Esophagus squamous epithelium (tissue), 4 donors: ENCODE data around the gene TOMT.

ENCODE experiments used
- CTCF ChIP-seq, 6 experiments: fragments of 450-650 bp in 4 of 6; fragments of 200-600 bp in 2 of 6; sonication (generic) in 2 of 6; IDR thresholded peaks; one replicate each; pipeline ENCODE4 v1.5.1; 2016 to 2019; ENCODE audit warnings: antibody characterized with exemption in 6 of 6, mild to moderate bottlenecking in 4 of 6, moderate library complexity in 4 of 6
- POLR2A ChIP-seq, 4 donors: fragments of 450-650 bp; IDR thresholded peaks; one replicate each; pipeline ENCODE4 v1.6.1; 2017; ENCODE audit warnings: antibody characterized with exemption in 4 of 4, mild to moderate bottlenecking in 4 of 4, moderate library complexity in 3 of 4

DNA sequence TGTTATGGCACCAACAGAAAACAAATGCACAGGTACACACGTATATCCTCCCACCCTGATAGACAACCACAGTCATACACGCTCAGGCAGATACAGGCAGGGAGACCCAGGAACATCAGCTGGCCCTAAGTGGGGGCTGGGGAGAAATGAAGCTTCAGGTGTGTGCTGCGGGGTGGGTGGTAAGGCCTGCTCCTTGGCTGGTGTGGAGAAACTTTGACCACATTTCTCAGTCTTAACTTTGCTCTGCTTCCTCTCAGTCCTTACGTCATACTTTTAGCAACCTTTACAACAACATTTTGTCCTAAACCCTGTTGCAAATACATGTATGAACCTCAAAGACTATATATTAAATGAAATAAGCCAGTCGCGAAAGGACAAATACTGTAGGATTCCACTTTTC, 13.5 kb downstream of the TOMT start:
- TF ChIP-seq CTCF (IDR thresholded peaks at IDR 0.05) (no peak), POLR2A (IDR thresholded peaks at IDR 0.05) (no peak)
